Psoas muscle (tissue), 8 donors: Measurements from ENCODE around the gene ARHGEF37. TPM values are rescaled to one million over a fixed set of nuclear protein-coding genes. Genes with fewer than 3 reads are reported as not detected.
A peak's percentile ranks its signal among the peaks of the same experiment; 100 is the strongest.

ENCODE experiments used
- ATAC-seq, 4 donors: fragments of 200-7000 bp; cut with Tn5 transposase; one replicate each; pipeline ENCODE4 v1.9.1; 2020; ENCODE audit warnings: moderate library complexity in 3 of 4, mild to moderate bottlenecking in 2 of 4
- DNase-seq, 2 donors: peaks; one replicate each; pipeline ENCODE4 v3.0.0-alpha.2; 2020
- H3K27ac ChIP-seq: fragments of 200-600 bp; one replicate; pipeline ENCODE4 v1.8.0; 2022
- H3K27me3 ChIP-seq, 3 donors: fragments of 200-600 bp in 1 of 3; one replicate each; pipeline versions ENCODE4 v1.6.1 to v1.8.0; 2013 to 2022; ENCODE audit warnings: low read length in 2 of 3, mild to moderate bottlenecking in 2 of 3, moderate library complexity in 1 of 3; ENCODE audit not compliant: insufficient read depth in 3 of 3
- H3K36me3 ChIP-seq, 2 donors: fragments of 200-600 bp in 1 of 2; one replicate each; pipeline versions ENCODE4 v1.6.1 to v1.8.0; 2013 to 2022; ENCODE audit warnings: low read depth in 1 of 2, mild to moderate bottlenecking in 1 of 2, moderate library complexity in 1 of 2; ENCODE audit not compliant: insufficient read depth in 1 of 2
- H3K4me1 ChIP-seq: fragments of 200-600 bp; one replicate; pipeline ENCODE4 v1.8.0; 2022
- H3K4me3 ChIP-seq: fragments of 200-600 bp; one replicate; pipeline ENCODE4 v1.8.0; 2022; ENCODE audit warnings: mild to moderate bottlenecking
- H3K9me3 ChIP-seq: fragments of 200-600 bp; one replicate; pipeline ENCODE4 v1.8.0; 2022
- WGBS, 3 donors: extraction: QIAGEN DNeasy Blood & Tissue Kit; methylation state at CpG; one replicate each; pipeline versions ENCODE4 v1.1.6 to v1.1.7; 2013; 5-methylcytosine and 5-hydroxymethylcytosine counted together
- intact Hi-C, 2 donors: fragments of 100-400 bp; cut with DNase I; formaldehyde crosslinking; loops; one replicate each; pipeline versions ENCODE4 v1.11.0 to v1.14.2; 2022
- polyA plus RNA-seq, 3 donors: library from polyadenylated mRNA; stranded (reverse); fragments of 200-250 nt; gene quantifications; one replicate each; pipeline ENCODE4 v1.2.3, GENCODE V29; 2013
- total RNA-seq, 4 donors: library from RNA; stranded (reverse); fragmentation: NEBNext Ultra II Directional in 2 of 4; extraction: Animal tissue kit (Norgen Biotek cat#: 25700) in 2 of 4; gene quantifications; one replicate each; pipeline versions ENCODE4 v1.2.1 to v1.2.4, GENCODE V29; 2021 to 2023
- TF ChIP-seq, protein P1 (sequence below): fragments of 200-600 bp; IDR thresholded peaks from one replicate; pipeline ENCODE4 v1.8.0; 2022; ENCODE audit warnings: antibody characterized with exemption
- donor health status: healthy with polysubstance abuse.
- donor health status: DM: no; HTN: no; CAD: no; lungs with moderate emphysema.
- donor health status: Bipolar disorder and iron deficiency.
- donor health status: healthy.
- donor health status: DM: yes; HTN: yes; CAD: no.
- donor health status: DM: no; HTN: no; CAD: no.
- donor health status: DM: no; HTN: no; CAD: no.
- donor health status: DM: yes; HTN: yes; CAD: no.

The ARHGEF37 gene
- total and polyA plus RNA-seq, 7 donors = 2.3 to 29.3 (median 13.4) TPM

DNA sequence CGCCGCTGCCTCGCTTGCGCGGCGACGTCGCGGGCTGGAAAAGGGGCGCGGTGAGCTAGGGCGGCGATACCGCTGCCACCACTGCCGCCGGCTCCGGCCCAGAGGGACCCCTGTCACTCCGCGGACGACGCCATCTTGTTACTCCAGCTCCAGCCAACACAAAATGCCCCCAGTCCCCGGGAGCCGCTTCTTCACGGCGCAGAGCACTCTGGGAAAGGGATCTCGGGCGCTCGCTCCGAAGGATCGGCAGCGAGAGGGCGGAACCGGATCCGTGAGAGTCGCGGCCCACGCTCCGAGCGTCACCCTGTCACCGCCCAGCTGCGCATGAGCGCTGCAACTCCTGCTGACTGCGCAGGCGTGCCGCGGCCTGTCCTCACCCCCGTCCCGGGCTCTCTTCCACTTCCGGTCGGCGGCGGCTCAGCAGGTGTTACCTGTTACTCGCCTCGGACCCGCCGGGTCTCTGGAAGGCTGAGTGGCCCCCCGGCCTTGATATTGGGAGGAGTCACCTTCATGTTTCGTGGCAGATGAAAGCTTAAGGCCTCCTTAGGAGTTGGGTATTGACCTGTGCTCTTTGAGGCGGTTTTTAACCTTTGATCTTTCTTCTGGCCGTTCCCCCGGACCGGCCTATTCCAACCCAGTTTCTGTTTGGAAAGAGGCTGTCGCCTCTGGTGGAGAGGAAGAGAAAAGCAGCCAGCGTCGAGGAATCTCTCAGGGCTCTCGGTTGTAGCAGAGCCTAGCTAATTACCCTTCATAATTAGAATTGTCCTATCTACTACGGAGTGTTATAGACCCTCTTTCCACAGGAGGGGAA, 29.9 kb upstream of the ARHGEF37 start, which contains the start of gene CSNK1A1:
CSNK1A1 (minus strand) TSS at position 213 of the 811 bp plus-strand sequence. CDS start 475 bp downstream, outside the sequence.
- no peaks in the 10 kb centered on the region for H3K27me3 ChIP-seq
- H3K4me1 ChIP-seq = peaks cover 33% of the 10 kb centered on the region
- 0 to 1% (median 0%) methylated on average over 51 to 67 of the region's 67 CpGs for WGBS, 3 donors
- no peaks in the 10 kb centered on the region for H3K9me3 ChIP-seq
- TF ChIP-seq, protein P1, sequence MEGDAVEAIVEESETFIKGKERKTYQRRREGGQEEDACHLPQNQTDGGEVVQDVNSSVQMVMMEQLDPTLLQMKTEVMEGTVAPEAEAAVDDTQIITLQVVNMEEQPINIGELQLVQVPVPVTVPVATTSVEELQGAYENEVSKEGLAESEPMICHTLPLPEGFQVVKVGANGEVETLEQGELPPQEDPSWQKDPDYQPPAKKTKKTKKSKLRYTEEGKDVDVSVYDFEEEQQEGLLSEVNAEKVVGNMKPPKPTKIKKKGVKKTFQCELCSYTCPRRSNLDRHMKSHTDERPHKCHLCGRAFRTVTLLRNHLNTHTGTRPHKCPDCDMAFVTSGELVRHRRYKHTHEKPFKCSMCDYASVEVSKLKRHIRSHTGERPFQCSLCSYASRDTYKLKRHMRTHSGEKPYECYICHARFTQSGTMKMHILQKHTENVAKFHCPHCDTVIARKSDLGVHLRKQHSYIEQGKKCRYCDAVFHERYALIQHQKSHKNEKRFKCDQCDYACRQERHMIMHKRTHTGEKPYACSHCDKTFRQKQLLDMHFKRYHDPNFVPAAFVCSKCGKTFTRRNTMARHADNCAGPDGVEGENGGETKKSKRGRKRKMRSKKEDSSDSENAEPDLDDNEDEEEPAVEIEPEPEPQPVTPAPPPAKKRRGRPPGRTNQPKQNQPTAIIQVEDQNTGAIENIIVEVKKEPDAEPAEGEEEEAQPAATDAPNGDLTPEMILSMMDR = peak; percentile 90
- intact Hi-C loops = loop anchor here in 1 of 2 donors (2.0 to 5.0 kb wide), 2 partner anchors 34 to 65 kb away; no protein-coding TSS in a partner anchor
- H3K4me3 ChIP-seq = peak within 1 kb of the TSS; percentile 91
- peak; percentile 99 for DNase-seq
- ATAC-seq = peak; percentile 92 to 95 (median 94)
- peak within 1 kb of the TSS; percentile 99 for H3K27ac ChIP-seq
- peaks cover 4 to 29% of the 10 kb centered on the region in 2 donors for H3K36me3 ChIP-seq

DNA sequence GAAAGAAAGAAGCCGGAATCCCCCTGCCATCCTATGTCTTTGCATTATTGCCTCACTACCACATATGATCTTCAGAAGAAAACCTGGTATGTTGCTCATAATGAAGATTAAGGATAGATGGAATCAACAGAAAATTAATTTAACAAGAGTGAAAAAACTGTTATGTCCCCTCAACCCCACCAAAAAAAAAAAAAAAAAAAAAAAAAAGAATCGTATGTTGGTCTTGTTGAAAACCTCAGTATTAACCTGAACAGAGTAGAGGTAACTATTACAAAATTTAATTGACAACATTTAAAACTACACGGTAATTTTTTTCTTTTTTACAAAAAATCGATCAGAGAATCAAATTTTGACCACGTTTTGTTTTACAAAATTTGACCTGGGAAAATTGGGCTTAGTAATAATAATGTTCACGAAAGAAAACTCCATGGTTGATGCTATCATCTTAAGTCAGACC, 29.2 kb upstream of the ARHGEF37 start:
- ATAC-seq = no peak
- H3K27ac ChIP-seq = peak overlapping the region; percentile 99
- TF ChIP-seq, protein P1 = no peak
- DNase-seq = no peak
- H3K27me3 ChIP-seq = no peaks in the 10 kb centered on the region
- peak overlapping the region; percentile 91 for H3K4me3 ChIP-seq
- 30 to 34% (median 31%) methylated on average over 6 of the region's 6 CpGs for WGBS, 3 donors
- H3K36me3 ChIP-seq = peaks cover 4 to 25% of the 10 kb centered on the region in 2 donors
- H3K9me3 ChIP-seq = no peaks in the 10 kb centered on the region
- intact Hi-C loops = loop anchor here in 1 of 2 donors (5.0 kb wide), 1 partner anchor 35 kb away; no protein-coding TSS in a partner anchor
- H3K4me1 ChIP-seq = peaks cover 27% of the 10 kb centered on the region

DNA sequence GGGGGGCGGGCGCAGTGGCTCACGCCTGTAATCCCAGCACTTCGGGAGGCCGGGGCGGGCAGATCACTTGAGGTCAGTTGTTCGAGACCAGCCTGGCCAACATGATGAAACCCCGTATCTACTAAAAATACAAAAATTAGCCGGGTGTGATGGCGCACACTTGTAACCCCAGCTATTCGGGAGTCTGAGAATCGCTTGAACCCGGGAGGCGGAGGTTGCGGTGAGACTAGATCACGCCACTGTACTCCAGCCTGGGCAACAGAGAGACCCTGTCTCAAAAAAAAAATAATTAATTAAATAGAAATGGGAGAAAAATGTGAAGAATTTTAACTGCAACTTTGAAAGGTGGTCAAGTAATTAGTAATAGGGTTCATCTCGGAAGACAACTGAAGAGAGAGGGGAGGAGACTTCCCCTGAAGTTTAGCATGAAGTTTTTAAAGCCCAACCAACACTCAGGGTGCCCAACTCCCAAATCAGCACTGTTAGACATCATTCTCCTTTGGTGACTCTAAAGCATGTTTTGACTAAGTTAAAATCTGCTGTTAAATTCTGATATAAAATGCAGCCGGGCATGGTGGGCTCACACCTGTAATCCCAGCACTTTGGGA, 28.6 kb upstream of the ARHGEF37 start:
- TF ChIP-seq, protein P1 = no peak
- H3K9me3 ChIP-seq = no peaks in the 10 kb centered on the region
- WGBS, 3 donors = 91 to 94% (median 92%) methylated on average over 18 of the region's 18 CpGs
- intact Hi-C loops = loop anchor here in 1 of 2 donors (5.0 kb wide), 1 partner anchor 35 kb away; no protein-coding TSS in a partner anchor
- H3K27me3 ChIP-seq = no peaks in the 10 kb centered on the region
- no peak for DNase-seq
- peaks cover 4 to 22% of the 10 kb centered on the region in 2 donors for H3K36me3 ChIP-seq
- H3K4me3 ChIP-seq = peak overlapping the region; percentile 91
- H3K4me1 ChIP-seq = peaks cover 21% of the 10 kb centered on the region
- no peak for ATAC-seq
- peak overlapping the region; percentile 99 for H3K27ac ChIP-seq

DNA sequence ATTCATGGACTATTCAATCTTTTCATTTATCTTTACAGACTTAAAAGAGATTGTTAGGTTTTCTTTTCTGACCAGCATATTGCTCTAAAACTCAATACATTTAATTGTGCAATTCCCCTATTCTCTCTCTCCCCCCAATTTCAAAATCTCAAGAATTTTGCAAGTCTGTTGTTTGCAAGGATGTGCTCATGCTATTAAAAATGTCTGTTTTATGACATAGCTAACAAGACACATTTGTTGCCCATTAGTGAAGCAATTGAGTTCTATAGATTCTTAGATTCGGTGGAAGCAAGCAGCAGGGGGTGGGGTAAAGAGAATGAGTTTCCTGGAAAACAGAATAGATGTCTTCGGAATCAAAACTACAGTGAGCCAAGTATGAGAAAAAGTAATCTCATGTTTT, 21.6 kb upstream of the ARHGEF37 start:
- Histone ChIP-seq H3K27ac (no peak overlapping the region), H3K4me1 (peaks cover 31% of the 10 kb centered on the region), H3K36me3 (no peaks in the 10 kb centered on the region), H3K4me3 (no peak overlapping the region), H3K9me3 (no peaks in the 10 kb centered on the region), H3K27me3 (no peaks in the 10 kb centered on the region)
- DNase-seq (no peak), ATAC-seq (no peak)
- intact Hi-C loops = loop anchor here in 1 of 2 donors (5.0 kb wide), 2 partner anchors 117 to 177 kb away; no protein-coding TSS in a partner anchor
- 76 to 79% (median 79%) methylated on average over 2 of the region's 2 CpGs for WGBS, 3 donors
- TF ChIP-seq, protein P1 = no peak
